K562 (cell line): ENCODE data around the gene PDLIM5. TPM values are rescaled to one million over a fixed set of nuclear protein-coding genes. Genes with fewer than 3 reads are reported as not detected.

Experiments
- ATAC-seq: fragments of 200-7000 bp; cut with Tn5 transposase; 3 replicates; pipeline ENCODE4 v1.9.1; 2020; ENCODE audit warnings: moderate library complexity
- BruUV-seq: library from RNA; stranded (reverse); fragments of 400-500 nt; replicated peaks from 2 replicates; lab custom pipeline; 2021; lab: Mats Ljungman, UMichigan
- CTCF ChIA-PET: fragments of 300-600 bp; formaldehyde crosslinking; extraction: SDS; loops from one replicate; lab custom pipeline; 2021; ENCODE audit warnings: low intra/inter-chr PET ratio; lab: Yijun Ruan, JAX
- POLR2A ChIA-PET: fragments of 300-600, 350-650 bp; sonication (Branson Sonifier 250); formaldehyde crosslinking; extraction: SDS; loops from one replicate; lab custom pipeline; 2021; ENCODE audit warnings: antibody characterized with exemption, inconsistent platforms; lab: Yijun Ruan, JAX
- DNase-seq, 4 experiments: peaks; one replicate each; pipeline versions ENCODE4 v3.0.0 to v3.0.0-alpha.2; 2011 to 2018; ENCODE audit warnings: low spot score in 3 of 4, mixed read lengths in 3 of 4; ENCODE audit errors: extremely low read depth in 1 of 4
- FAIRE-seq: peaks from 2 replicates; lab custom pipeline; 2011; peaks lifted over from hg19 to GRCh38; lab: Jason Lieb, UNC
- H2AFZ ChIP-seq: 2 replicates; pipeline ENCODE4 v1.6.0; 2011; ENCODE audit warnings: low read depth, low read length, control low read depth, inconsistent platforms
- H3K27ac ChIP-seq: fragments of 200-600 bp; 3 replicates; pipeline ENCODE4 v1.8.0; 2011; ENCODE audit warnings: low read depth, mild to moderate bottlenecking, control low read depth, inconsistent platforms, low read length, moderate library complexity, mixed read lengths; ENCODE audit errors: extremely low read depth
- H3K27me3 ChIP-seq, 2 experiments: fragments of 300-600 bp in 1 of 2; 2 replicates in 1 of 2; 3 replicates in 1 of 2; pipeline versions ENCODE4 v1.6.0 to v1.8.0; 2011; ENCODE audit warnings: inconsistent platforms in 2 of 2, low read length in 2 of 2, mild to moderate bottlenecking in 1 of 2, mixed read lengths in 1 of 2, moderate library complexity in 1 of 2; ENCODE audit not compliant: control insufficient read depth in 2 of 2, insufficient read depth in 2 of 2
- H3K36me3 ChIP-seq: fragments of 300-600 bp; 3 replicates; pipeline ENCODE4 v1.8.0; 2011; ENCODE audit warnings: mild to moderate bottlenecking, low read length, inconsistent platforms; ENCODE audit not compliant: control insufficient read depth, insufficient read depth
- H3K4me1 ChIP-seq, 2 experiments: fragments of 200-600 bp in 1 of 2; replicated peaks in 1 of 2; 2 replicates in 1 of 2; 3 replicates in 1 of 2; pipeline versions ENCODE4 v1.5.1 to v1.8.0; 2011; ENCODE audit warnings: inconsistent platforms in 2 of 2, low read length in 2 of 2, mild to moderate bottlenecking in 1 of 2, mixed read lengths in 1 of 2, moderate library complexity in 1 of 2; ENCODE audit not compliant: control insufficient read depth in 2 of 2, insufficient read depth in 2 of 2
- H3K4me2 ChIP-seq: 2 replicates; pipeline ENCODE4 v1.6.1; 2011; ENCODE audit warnings: low read length, control low read depth, inconsistent platforms, mixed read lengths; ENCODE audit not compliant: insufficient read depth
- H3K4me3 ChIP-seq: fragments of 200-600 bp; sonication (generic), shearing (Covaris generic); 2 replicates; pipeline ENCODE4 v1.5.1; 2016; ENCODE audit warnings: control low read depth, inconsistent platforms
- H3K79me2 ChIP-seq: fragments of 200-600 bp; 3 replicates; pipeline ENCODE4 v1.8.0; 2011; ENCODE audit warnings: low read length, inconsistent platforms; ENCODE audit not compliant: control insufficient read depth, insufficient read depth
- H3K9ac ChIP-seq, 2 experiments: 2 replicates each; pipeline versions ENCODE4 v1.6.0 to v1.6.1; 2011; ENCODE audit warnings: low read depth in 2 of 2, low read length in 2 of 2, control low read depth in 1 of 2, inconsistent platforms in 1 of 2, mild to moderate bottlenecking in 1 of 2, mixed read lengths in 1 of 2; ENCODE audit not compliant: insufficient read depth in 1 of 2
- H3K9me1 ChIP-seq: one replicate; pipeline ENCODE4 v1.6.0; 2011; ENCODE audit warnings: inconsistent platforms, mild to moderate bottlenecking, low read length, moderate library complexity; ENCODE audit not compliant: control insufficient read depth, insufficient read depth
- H3K9me3 ChIP-seq: replicated peaks from 2 replicates; pipeline ENCODE4 v1.5.1; 2011; ENCODE audit warnings: low read depth, low read length, inconsistent platforms; ENCODE audit not compliant: control insufficient read depth, insufficient read depth
- H4K20me1 ChIP-seq: replicated peaks from 2 replicates; pipeline ENCODE4 v1.6.1; 2011; ENCODE audit warnings: low read length, inconsistent platforms, mixed read lengths; ENCODE audit not compliant: control insufficient read depth, insufficient read depth
- FOXA3 ChIP-seq, 2 experiments: fragments of 450-650 bp in 1 of 2; sonication (generic) in 1 of 2; formaldehyde crosslinking; IDR thresholded peaks in 1 of 2; conservative IDR thresholded peaks in 1 of 2; 2 replicates each; pipeline versions ENCODE4 v1.4.0 to v1.8.0; 2020 to 2022; ENCODE audit warnings: mild to moderate bottlenecking in 2 of 2, missing genetic modification reagents in 1 of 2
- MBD2 ChIP-seq: sonication (generic); IDR thresholded peaks from 2 replicates; pipeline ENCODE4 v1.6.1; 2016; ENCODE audit warnings: low read depth, borderline replicate concordance
- NKRF ChIP-seq: fragments of 450-650 bp; IDR thresholded peaks from 2 replicates; pipeline ENCODE4 v1.6.1; 2016; ENCODE audit warnings: borderline replicate concordance
- TAL1 ChIP-seq: fragments of 450-650 bp; IDR thresholded peaks from 2 replicates; pipeline ENCODE4 v1.6.1; 2016; ENCODE audit warnings: mild to moderate bottlenecking
- USF2 ChIP-seq: sonication (generic); formaldehyde crosslinking; IDR thresholded peaks from 2 replicates; pipeline ENCODE4 v1.5.0; 2020; ENCODE audit warnings: missing genetic modification reagents
- ZNF121 ChIP-seq: sonication (generic); formaldehyde crosslinking; conservative IDR thresholded peaks from 2 replicates; pipeline ENCODE4 v1.8.0; 2022; ENCODE audit warnings: missing genetic modification reagents
- ZNF217 ChIP-seq: sonication (generic); formaldehyde crosslinking; IDR thresholded peaks from 2 replicates; pipeline ENCODE4 v1.8.0; 2022; ENCODE audit warnings: mild to moderate bottlenecking, missing genetic modification reagents
- WGBS: fragments of 100-300 bp; shearing (Covaris generic); methylation state at CpG from one replicate; pipeline ENCODE4 v1.1.6; 2016; ENCODE audit warnings: low coverage, mixed read lengths; ENCODE audit not compliant: insufficient coverage; ENCODE audit errors: missing lambda C conversion rate; 5-methylcytosine and 5-hydroxymethylcytosine counted together
- in situ Hi-C: fragments of 300-500 bp; cut with MboI; formaldehyde crosslinking; loops from 4 replicates; pipeline ENCODE4 v1.15.0; 2018; ENCODE audit warnings: inconsistent platforms, mixed read lengths
- intact Hi-C: fragments of 100-400 bp; cut with micrococcal nuclease; formaldehyde crosslinking; loops from 2 replicates; pipeline ENCODE4 v1.14.2; 2022
- polyA plus RNA-seq, 8 experiments: library from polyadenylated mRNA; depleted of rRNA in 4 of 8; stranded (reverse) in 5 of 8; unstranded in 3 of 8; fragments of >200 nt; fragmentation: Nextera tagmentation in 2 of 8; fragmentation: Illumina TruSeq in 1 of 8; extraction: Ambion mirVana in 2 of 8; extraction: Trizol in 1 of 8; gene quantifications; 2 replicates each; pipeline versions ENCODE4 v1.2.1 to v1.2.3, GENCODE V29; 2011 to 2014; ENCODE audit warnings: inconsistent platforms in 1 of 8, missing spikeins in 1 of 8
- total RNA-seq, 7 experiments: library from RNA; depleted of rRNA in 6 of 7; stranded (reverse); fragments of >200 nt in 6 of 7; fragmentation: Illumina TruSeq in 2 of 7; extraction: Trizol in 2 of 7; gene quantifications; 2 replicates each; pipeline versions ENCODE4 v1.2.1 to v1.2.3, GENCODE V29; 2011 to 2021; ENCODE audit warnings: low replicate concordance in 1 of 7

Gene PDLIM5
- total and polyA plus RNA-seq, 9 of the 15 experiments (the other 6 are each of a cell fraction or from before 2014, with no cell fraction given) = 36.9 to 127 (median 62.5) TPM

DNA sequence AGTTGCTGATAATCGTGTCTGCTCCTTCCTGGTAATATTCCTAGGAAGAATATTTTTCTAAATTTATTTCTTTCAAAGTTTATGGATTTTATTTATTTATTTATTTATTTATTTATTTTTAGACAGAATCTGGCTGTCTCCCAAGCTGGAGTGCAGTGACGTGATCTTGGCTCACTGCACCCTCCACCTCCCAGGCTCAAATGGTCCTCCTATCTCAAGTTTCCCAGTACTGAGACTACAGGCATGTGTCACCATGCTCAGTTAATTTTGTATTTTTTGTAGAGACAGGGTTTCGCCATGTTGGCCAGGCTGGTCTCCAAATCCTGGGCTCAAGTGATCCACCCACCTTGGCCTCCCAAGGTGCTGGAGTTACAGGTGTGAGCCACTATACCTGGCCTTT is 48.9 kb downstream of the PDLIM5 start:
- no peaks in the 10 kb centered on the region for H3K9me3 ChIP-seq
- no peak overlapping the region for H3K9ac ChIP-seq
- H3K4me2 ChIP-seq = no peak overlapping the region
- H3K4me1 ChIP-seq = no peaks in the 10 kb centered on the region
- no peaks in the 10 kb centered on the region for H4K20me1 ChIP-seq
- no peak for FAIRE-seq
- ATAC-seq = peak; percentile 63; the same call in 2 of the 3 replicates
- ChIA-PET CTCF (no interaction called here), POLR2A (no interaction called here)
- intact Hi-C loops (no loop called here), in situ Hi-C loops (no loop called here)
- H3K4me3 ChIP-seq = no peak overlapping the region
- H3K27ac ChIP-seq = no peak overlapping the region
- no peak overlapping the region for H2AFZ ChIP-seq
- no peaks in the 10 kb centered on the region for H3K9me1 ChIP-seq
- no TSS peak for BruUV-seq
- TF ChIP-seq USF2 (CRISPR knock-in tag) (no peak), MBD2 (no peak), ZNF217 (CRISPR knock-in tag) (no peak), TAL1 (no peak)
- 83% methylated on average over 3 of the region's 3 CpGs for WGBS
- H3K79me2 ChIP-seq = peaks cover 20% of the 10 kb centered on the region; the same call in 2 of the 3 replicates
- no peaks in the 10 kb centered on the region; the same call in 2 of the 3 replicates for H3K36me3 ChIP-seq
- DNase-seq = no peak
- no peaks in the 10 kb centered on the region for H3K27me3 ChIP-seq

DNA sequence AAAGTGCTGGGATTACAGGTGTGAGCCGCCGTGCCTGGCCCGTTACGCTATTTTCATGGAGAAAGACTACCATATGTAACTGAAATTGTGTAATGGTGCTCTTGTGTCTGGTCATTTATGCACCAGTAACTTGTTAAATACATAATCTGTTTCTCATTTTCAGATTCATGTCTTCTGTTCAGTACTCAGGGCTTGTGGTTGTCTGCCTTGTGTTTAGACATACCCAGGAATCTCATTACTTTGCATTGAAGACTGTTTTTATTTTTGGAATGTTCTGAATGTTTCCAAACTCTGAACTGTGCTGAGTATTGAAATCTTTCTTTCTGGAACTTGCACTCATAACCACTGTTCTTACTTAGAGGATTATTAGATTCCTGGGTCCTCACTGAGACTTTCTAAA is 52.8 kb downstream of the PDLIM5 start:
- ATAC-seq (no peak), FAIRE-seq (no peak), DNase-seq (no peak)
- Histone ChIP-seq H3K79me2 (peaks cover 31% of the 10 kb centered on the region; the same call in 2 of the 3 replicates), H3K9ac (no peak overlapping the region), H3K4me2 (no peak overlapping the region), H3K4me3 (no peak overlapping the region), H3K27me3 (no peaks in the 10 kb centered on the region), H3K27ac (no peak overlapping the region), H4K20me1 (no peaks in the 10 kb centered on the region; the same call in 1 of the 2 replicates), H3K9me1 (no peaks in the 10 kb centered on the region), H3K9me3 (no peaks in the 10 kb centered on the region), H3K4me1 (peaks cover 0 to 11% of the 10 kb centered on the region in 2 experiments; a peak in 4 of 5 replicates), H2AFZ (no peak overlapping the region), H3K36me3 (no peaks in the 10 kb centered on the region)
- ChIA-PET POLR2A (no interaction called here), CTCF (no interaction called here)
- 96% methylated on average over 4 of the region's 4 CpGs for whole genome bisulfite sequencing
- intact Hi-C loops (no loop called here), in situ Hi-C loops (no loop called here)
- TF ChIP-seq FOXA3 (CRISPR knock-in tag; conservative IDR thresholded peaks at IDR 0.05 in 1 of 2, IDR thresholded peaks at IDR 0.05 in 1 of 2) (no peak), ZNF121 (CRISPR knock-in tag) (no peak), NKRF (no peak)
- no TSS peak for BruUV-seq
